ENCODE results near the gene TMEM232.

DNA sequence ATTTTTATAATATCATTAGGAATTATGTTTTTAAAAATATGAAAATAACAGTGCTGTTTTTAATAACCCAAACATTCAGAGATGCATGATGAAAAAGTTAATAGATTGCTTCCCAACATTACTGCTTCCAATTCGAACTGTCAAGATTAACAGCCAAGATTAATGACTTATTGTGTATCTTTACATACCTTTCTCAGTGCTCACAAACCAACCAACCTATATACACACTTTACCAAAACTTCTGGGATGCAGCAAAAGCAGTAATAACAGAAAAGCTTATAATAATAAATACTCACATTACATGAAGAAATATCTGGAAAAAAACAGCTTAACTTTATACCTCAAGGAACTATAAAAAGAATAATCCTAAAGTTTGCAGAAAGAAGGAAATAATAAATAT, 82.1 kb downstream of the TMEM232 start:
- TF ChIP-seq, protein P1, sequence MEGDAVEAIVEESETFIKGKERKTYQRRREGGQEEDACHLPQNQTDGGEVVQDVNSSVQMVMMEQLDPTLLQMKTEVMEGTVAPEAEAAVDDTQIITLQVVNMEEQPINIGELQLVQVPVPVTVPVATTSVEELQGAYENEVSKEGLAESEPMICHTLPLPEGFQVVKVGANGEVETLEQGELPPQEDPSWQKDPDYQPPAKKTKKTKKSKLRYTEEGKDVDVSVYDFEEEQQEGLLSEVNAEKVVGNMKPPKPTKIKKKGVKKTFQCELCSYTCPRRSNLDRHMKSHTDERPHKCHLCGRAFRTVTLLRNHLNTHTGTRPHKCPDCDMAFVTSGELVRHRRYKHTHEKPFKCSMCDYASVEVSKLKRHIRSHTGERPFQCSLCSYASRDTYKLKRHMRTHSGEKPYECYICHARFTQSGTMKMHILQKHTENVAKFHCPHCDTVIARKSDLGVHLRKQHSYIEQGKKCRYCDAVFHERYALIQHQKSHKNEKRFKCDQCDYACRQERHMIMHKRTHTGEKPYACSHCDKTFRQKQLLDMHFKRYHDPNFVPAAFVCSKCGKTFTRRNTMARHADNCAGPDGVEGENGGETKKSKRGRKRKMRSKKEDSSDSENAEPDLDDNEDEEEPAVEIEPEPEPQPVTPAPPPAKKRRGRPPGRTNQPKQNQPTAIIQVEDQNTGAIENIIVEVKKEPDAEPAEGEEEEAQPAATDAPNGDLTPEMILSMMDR (IDR thresholded peaks at IDR 0.05; ENCODE audit: low read depth, low read length, poor library complexity, severe bottlenecking) = no peak
- no peak for TF ChIP-seq EZH2phosphoT487 (IDR thresholded peaks at IDR 0.05; ENCODE audit: borderline replicate concordance, low read length)
